ENCODE data around the gene SEPTIN12.

Gene SEPTIN12

GRCh38 chr16:4787627-4788482 lies at the start of gene SEPTIN12:
SEPTIN12 (minus strand) TSS chr16:4788345; CDS start chr16:4787645, 700 bp downstream.
- no peak for DNase-seq (ENCODE audit: low read depth)

GRCh38 chr16:4836727-4837126 lies 48.6 kb upstream of the SEPTIN12 start:
- DNase-seq (ENCODE audit: low read depth): no peak

GRCh38 chr16:4833584-4833983 lies 45.4 kb upstream of the SEPTIN12 start:
- no peak for DNase-seq (ENCODE audit: low read depth)

GRCh38 chr16:4832698-4833343 lies 44.7 kb upstream of the SEPTIN12 start:
- no peak for DNase-seq (ENCODE audit: low read depth)

GRCh38 chr16:4831616-4832015 lies 43.5 kb upstream of the SEPTIN12 start:
- no peak for DNase-seq (ENCODE audit: low read depth)

GRCh38 chr16:4830408-4830807 lies 42.3 kb upstream of the SEPTIN12 start:
- no peak for DNase-seq (ENCODE audit: low read depth)

- no peak for DNase-seq (ENCODE audit: low read depth)
Observed at GRCh38 chr16:4828567-4829321, 40.6 kb upstream of the SEPTIN12 start.

- no peak for DNase-seq (ENCODE audit: low read depth)
Observed at GRCh38 chr16:4826980-4827379, 38.8 kb upstream of the SEPTIN12 start.

- no peak for DNase-seq (ENCODE audit: low read depth)
Observed at GRCh38 chr16:4826526-4826925, 38.4 kb upstream of the SEPTIN12 start.

GRCh38 chr16:4825196-4825595 lies 37.1 kb upstream of the SEPTIN12 start:
- DNase-seq (ENCODE audit: low read depth): no peak

- DNase-seq (ENCODE audit: low read depth): no peak
Observed at GRCh38 chr16:4820652-4821051, 32.5 kb upstream of the SEPTIN12 start.

GRCh38 chr16:4814542-4815173 lies 26.5 kb upstream of the SEPTIN12 start:
- no peak for DNase-seq (ENCODE audit: low read depth)

GRCh38 chr16:4814046-4814445 lies 25.9 kb upstream of the SEPTIN12 start:
- no peak for DNase-seq (ENCODE audit: low read depth)

GRCh38 chr16:4813251-4814003 lies 25.3 kb upstream of the SEPTIN12 start:
- DNase-seq (ENCODE audit: low read depth): no peak

GRCh38 chr16:4811773-4812172 lies 23.6 kb upstream of the SEPTIN12 start:
- DNase-seq (ENCODE audit: low read depth): no peak

GRCh38 chr16:4811242-4811641 lies 23.1 kb upstream of the SEPTIN12 start:
- no peak for DNase-seq (ENCODE audit: low read depth)

- no peak for DNase-seq (ENCODE audit: low read depth)
Observed at GRCh38 chr16:4806280-4806679, 18.1 kb upstream of the SEPTIN12 start.

GRCh38 chr16:4805231-4805630 lies 17.1 kb upstream of the SEPTIN12 start:
- no peak for DNase-seq (ENCODE audit: low read depth)

GRCh38 chr16:4803898-4804762 lies 16.0 kb upstream of the SEPTIN12 start:
- no peak for DNase-seq (ENCODE audit: low read depth)

GRCh38 chr16:4803401-4803844 lies 15.3 kb upstream of the SEPTIN12 start:
- no peak for DNase-seq (ENCODE audit: low read depth)

Data from activated T-cell treated with anti-CD3 and anti-CD28 coated beads for 48 hours (primary cell).